Esophagus (tissue), 2 donors: ENCODE data around the gene SLC7A5. TPM values are rescaled to one million over a fixed set of nuclear protein-coding genes. Genes with fewer than 3 reads are reported as not detected.
"Not testable (repeated sequence)": the region's sequence is repeated elsewhere in the genome, so short reads cannot be mapped to it uniquely, and the experiment has no call there.

Source experiments
- H3K27ac ChIP-seq, 2 donors: one replicate each; pipeline ENCODE4 v1.5.1; 2013; ENCODE audit warnings: low read depth in 2 of 2, mild to moderate bottlenecking in 2 of 2, inconsistent platforms in 1 of 2, low read length in 1 of 2, moderate library complexity in 1 of 2
- H3K27me3 ChIP-seq, 2 donors: one replicate each; pipeline ENCODE4 v1.6.1; 2013; ENCODE audit warnings: low read length in 2 of 2, control low read depth in 1 of 2, mild to moderate bottlenecking in 1 of 2; ENCODE audit not compliant: insufficient read depth in 2 of 2, control insufficient read depth in 1 of 2
- H3K36me3 ChIP-seq, 2 donors: one replicate each; pipeline ENCODE4 v1.6.1; 2013; ENCODE audit warnings: low read length in 1 of 2; ENCODE audit not compliant: control insufficient read depth in 2 of 2, insufficient read depth in 2 of 2
- H3K4me1 ChIP-seq, 2 donors: one replicate each; pipeline ENCODE4 v1.6.1; 2013; ENCODE audit warnings: low read length in 1 of 2; ENCODE audit not compliant: control insufficient read depth in 2 of 2, insufficient read depth in 2 of 2
- H3K4me3 ChIP-seq, 2 donors: one replicate each; pipeline ENCODE4 v1.5.1; 2013; ENCODE audit warnings: low read length in 2 of 2, mild to moderate bottlenecking in 2 of 2, low read depth in 1 of 2, moderate library complexity in 1 of 2
- H3K9me3 ChIP-seq, 2 donors: one replicate each; pipeline ENCODE4 v1.6.1; 2013; ENCODE audit warnings: mild to moderate bottlenecking in 2 of 2, low read depth in 1 of 2, low read length in 1 of 2, moderate library complexity in 1 of 2; ENCODE audit not compliant: control insufficient read depth in 2 of 2, insufficient read depth in 1 of 2
- WGBS, 2 donors: extraction: QIAGEN DNeasy Blood & Tissue Kit; methylation state at CpG; one replicate each; pipeline ENCODE4 v1.1.7; 2013; 5-methylcytosine and 5-hydroxymethylcytosine counted together
- polyA plus RNA-seq, 2 donors: library from polyadenylated mRNA; stranded (reverse); fragments of 200-250 nt; gene quantifications; one replicate each; pipeline ENCODE4 v1.2.3, GENCODE V29; 2013
- donor health status: healthy with polysubstance abuse.
- donor health status: Bipolar disorder and iron deficiency.

Gene SLC7A5
- polyA plus RNA-seq, 2 donors = 117 to 138 TPM

- WGBS, 2 donors = 93 to 94% methylated on average over 7 of the region's 7 CpGs
- not testable (repeated sequence) for H3K36me3 ChIP-seq, H3K4me3 ChIP-seq, H3K4me1 ChIP-seq, H3K27ac ChIP-seq, H3K27me3 ChIP-seq
- H3K9me3 ChIP-seq = peaks cover 14 to 18% of the 10 kb centered on the region in 2 donors
These were observed 51.9 kb downstream of the SLC7A5 start for GRCh38 chr16:87817370-87817769.

GRCh38 chr16:87816507-87817100 lies 52.7 kb downstream of the SLC7A5 start:
- 73 to 75% methylated on average over 11 of the region's 11 CpGs for WGBS, 2 donors
- Histone ChIP-seq H3K36me3 (no peaks in the 10 kb centered on the region), H3K27ac (no peak overlapping the region), H3K27me3 (no peaks in the 10 kb centered on the region), H3K4me3 (no peak overlapping the region), H3K4me1 (no peaks in the 10 kb centered on the region), H3K9me3 (peaks cover 14 to 18% of the 10 kb centered on the region in 2 donors)

GRCh38 chr16:87815567-87815966 lies 53.7 kb downstream of the SLC7A5 start:
- Histone ChIP-seq H3K27ac (no peak overlapping the region), H3K9me3 (peaks cover 14 to 18% of the 10 kb centered on the region in 2 donors), H3K4me1 (no peaks in the 10 kb centered on the region), H3K27me3 (no peaks in the 10 kb centered on the region), H3K36me3 (no peaks in the 10 kb centered on the region), H3K4me3 (no peak overlapping the region)
- WGBS, 2 donors = 77 to 83% methylated on average over 5 of the region's 5 CpGs

- 46 to 48% methylated on average over 10 of the region's 10 CpGs for WGBS, 2 donors
- H3K27me3 ChIP-seq = no peaks in the 10 kb centered on the region
These were observed 57.1 kb downstream of the SLC7A5 start for GRCh38 chr16:87812200-87812656.

GRCh38 chr16:87811454-87811853 lies 57.9 kb downstream of the SLC7A5 start:
- not testable (repeated sequence) for H3K4me3 ChIP-seq, H3K36me3 ChIP-seq, H3K27ac ChIP-seq, H3K9me3 ChIP-seq, H3K4me1 ChIP-seq, H3K27me3 ChIP-seq
- 54 to 79% methylated on average over 1 of the region's 1 CpG for WGBS, 2 donors

More at GRCh38 chr16:87812200-87812656, 57.1 kb downstream of the SLC7A5 start:
- Histone ChIP-seq H3K36me3 (no peaks in the 10 kb centered on the region), H3K9me3 (peaks cover 6 to 7% of the 10 kb centered on the region in 2 donors), H3K4me3 (no peak overlapping the region), H3K4me1 (peaks cover 0 to 2% of the 10 kb centered on the region in 2 donors), H3K27ac (no peak overlapping the region)

GRCh38 chr16:87809150-87809902 lies 60.0 kb downstream of the SLC7A5 start:
- Histone ChIP-seq H3K27ac (no peak overlapping the region), H3K4me1 (peaks cover 0 to 16% of the 10 kb centered on the region in 2 donors), H3K4me3 (no peak overlapping the region), H3K36me3 (no peaks in the 10 kb centered on the region), H3K9me3 (no peaks in the 10 kb centered on the region), H3K27me3 (no peaks in the 10 kb centered on the region)
- 46 to 51% methylated on average over 15 of the region's 15 CpGs for WGBS, 2 donors

GRCh38 chr16:87808108-87808507 lies 61.2 kb downstream of the SLC7A5 start:
- Histone ChIP-seq H3K27ac (peak overlapping the region in 1 of 2 donors; percentile 47), H3K36me3 (no peaks in the 10 kb centered on the region), H3K27me3 (no peaks in the 10 kb centered on the region), H3K9me3 (no peaks in the 10 kb centered on the region), H3K4me3 (no peak overlapping the region), H3K4me1 (peaks cover 0 to 16% of the 10 kb centered on the region in 2 donors)
- WGBS, 2 donors = 80 to 87% methylated on average over 6 of the region's 6 CpGs

GRCh38 chr16:87806641-87807546 lies 62.4 kb downstream of the SLC7A5 start:
- peak overlapping the region in 1 of 2 donors; percentile 7 for H3K4me3 ChIP-seq
- H3K27ac ChIP-seq = peak overlapping the region; percentile 72
- H3K27me3 ChIP-seq = no peaks in the 10 kb centered on the region
- H3K4me1 ChIP-seq = peaks cover 0 to 16% of the 10 kb centered on the region in 2 donors
- no peaks in the 10 kb centered on the region for H3K36me3 ChIP-seq
- no peaks in the 10 kb centered on the region for H3K9me3 ChIP-seq
- WGBS, 2 donors = 16 to 17% methylated on average over 25 of the region's 25 CpGs

GRCh38 chr16:87806261-87806640 lies 63.1 kb downstream of the SLC7A5 start:
- H3K4me3 ChIP-seq = peak overlapping the region in 1 of 2 donors; percentile 7
- H3K27me3 ChIP-seq = no peaks in the 10 kb centered on the region
- 22 to 25% methylated on average over 16 of the region's 16 CpGs for WGBS, 2 donors
- H3K36me3 ChIP-seq = no peaks in the 10 kb centered on the region
- H3K9me3 ChIP-seq = no peaks in the 10 kb centered on the region
- peaks cover 0 to 16% of the 10 kb centered on the region in 2 donors for H3K4me1 ChIP-seq
- peak overlapping the region; percentile 72 for H3K27ac ChIP-seq
